Esophagus muscularis mucosa (tissue), 4 donors: ENCODE results near the gene TMEM132A. TPM values are rescaled to one million over a fixed set of nuclear protein-coding genes. Genes with fewer than 3 reads are reported as not detected.

Source experiments
- DNase-seq: peaks from one replicate; pipeline ENCODE4 v3.0.0-alpha.2; 2017; ENCODE audit errors: extremely low spot score
- H3K27ac ChIP-seq, 4 donors: fragments of 200-600 bp; sonication (generic); replicated peaks in 1 of 4; 1 replicate in 3 of 4; 2 replicates in 1 of 4; pipeline ENCODE4 v1.5.1; 2016 to 2019; ENCODE audit warnings: mild to moderate bottlenecking in 1 of 4
- H3K27me3 ChIP-seq, 4 donors: fragments of 200-600 bp; sonication (generic); one replicate each; pipeline versions ENCODE4 v1.5.1 to v1.6.0; 2016 to 2019
- H3K36me3 ChIP-seq, 4 donors: fragments of 200-600 bp; sonication (generic); one replicate each; pipeline ENCODE4 v1.5.1; 2016 to 2019
- H3K4me1 ChIP-seq, 4 donors: fragments of 200-600 bp; sonication (generic); one replicate each; pipeline ENCODE4 v1.5.1; 2016 to 2019
- H3K4me3 ChIP-seq, 4 donors: fragments of 200-600 bp; sonication (generic); 1 replicate in 2 of 4; 2 replicates in 2 of 4; pipeline ENCODE4 v1.5.1; 2016 to 2019; ENCODE audit warnings: mild to moderate bottlenecking in 4 of 4, moderate library complexity in 1 of 4
- H3K9me3 ChIP-seq, 4 donors: fragments of 200-600 bp; sonication (generic); 1 replicate in 3 of 4; 2 replicates in 1 of 4; pipeline ENCODE4 v1.5.1; 2016 to 2019
- CTCF ChIP-seq, 3 experiments: fragments of 200-600 bp in 2 of 3; fragments of 450-650 bp in 1 of 3; sonication (generic) in 2 of 3; IDR thresholded peaks; one replicate each; pipeline ENCODE4 v1.5.1; 2017 to 2019; ENCODE audit warnings: antibody characterized with exemption in 3 of 3, mild to moderate bottlenecking in 2 of 3, moderate library complexity in 1 of 3
- EP300 ChIP-seq: sonication (generic); formaldehyde crosslinking; IDR thresholded peaks from one replicate; pipeline ENCODE4 v1.6.1; 2017; ENCODE audit warnings: antibody characterized with exemption
- POLR2A ChIP-seq: fragments of 450-650 bp; IDR thresholded peaks from one replicate; pipeline ENCODE4 v1.6.1; 2017; ENCODE audit warnings: antibody characterized with exemption, moderate library complexity, mild to moderate bottlenecking, low read depth
- POLR2AphosphoS5 ChIP-seq, 2 donors: sonication (generic); formaldehyde crosslinking; IDR thresholded peaks; one replicate each; pipeline ENCODE4 v1.6.1; 2017; ENCODE audit warnings: antibody characterized with exemption in 2 of 2
- WGBS: methylation state at CpG from one replicate; pipeline ENCODE4 v1.1.5; 2018; 5-methylcytosine and 5-hydroxymethylcytosine counted together
- intact Hi-C: fragments of 100-400 bp; cut with DNase I; formaldehyde crosslinking; loops from one replicate; pipeline ENCODE4 v1.15.1; 2023
- total RNA-seq, 4 donors: library from RNA; depleted of rRNA; stranded (reverse); fragments of >200 nt; gene quantifications; one replicate each; pipeline versions ENCODE4 v1.1.0 to v1.2.1, GENCODE V29; 2016

TMEM132A gene
- total RNA-seq = 1 to 10 TPM; 2.9 to 9.3 (median 6.8) TPM

GRCh38 chr11:60924110-60924905 lies at the start of gene TMEM132A:
Gene TMEM132A, plus strand, starts transcription at chr11:60924460. Its CDS starts 174 bp downstream, at chr11:60924634.
- TF ChIP-seq EP300 (no peak), CTCF (IDR thresholded peaks at IDR 0.05) (peak in 1 of 3 experiments; percentile 9), POLR2A (no peak), POLR2AphosphoS5 (IDR thresholded peaks at IDR 0.05) (peak in 1 of 2 donors; percentile 74)
- intact Hi-C loops = no loop called here
- H3K27ac ChIP-seq = peak within 1 kb of the TSS in 1 of 4 donors; percentile 12
- H3K4me1 ChIP-seq = peaks cover 28 to 36% (median 31%) of the 10 kb centered on the region in 4 donors
- peaks cover 34 to 42% (median 40%) of the 10 kb centered on the region in 4 donors for H3K36me3 ChIP-seq
- peak within 1 kb of the TSS; percentile 60 to 74 (median 73) for H3K4me3 ChIP-seq
- no peak for DNase-seq
- peaks cover 0 to 35% (median 7%) of the 10 kb centered on the region in 4 donors for H3K27me3 ChIP-seq
- whole genome bisulfite sequencing = 1% methylated on average over 20 of the region's 69 CpGs
- no peaks in the 10 kb centered on the region for H3K9me3 ChIP-seq

- WGBS = 89% methylated on average over 5 of the region's 7 CpGs
Measured at GRCh38 chr11:60875366-60876167, 48.7 kb upstream of the TMEM132A start.

GRCh38 chr11:60876168-60876485 lies 48.1 kb upstream of the TMEM132A start:
- Histone ChIP-seq H3K27ac (no peak overlapping the region), H3K4me1 (peaks cover 30 to 48% (median 41%) of the 10 kb centered on the region in 4 donors), H3K36me3 (peaks cover 0 to 30% (median 12%) of the 10 kb centered on the region in 4 donors), H3K9me3 (no peaks in the 10 kb centered on the region), H3K27me3 (no peaks in the 10 kb centered on the region), H3K4me3 (no peak overlapping the region)
- DNase-seq = no peak
- TF ChIP-seq POLR2A (no peak), POLR2AphosphoS5 (IDR thresholded peaks at IDR 0.05) (no peak), EP300 (no peak), CTCF (IDR thresholded peaks at IDR 0.05) (no peak)
- no CpG with 5 or more reads among the region's 2 CpGs for WGBS
- intact Hi-C loops = no loop called here

More at GRCh38 chr11:60875366-60876167, 48.7 kb upstream of the TMEM132A start:
- H3K4me1 ChIP-seq = peaks cover 36 to 52% (median 45%) of the 10 kb centered on the region in 4 donors
- TF ChIP-seq POLR2A (no peak), CTCF (IDR thresholded peaks at IDR 0.05) (no peak), EP300 (no peak), POLR2AphosphoS5 (IDR thresholded peaks at IDR 0.05) (no peak)
- intact Hi-C loops = no loop called here
- H3K27ac ChIP-seq = no peak overlapping the region
- peaks cover 0 to 26% (median 7%) of the 10 kb centered on the region in 4 donors for H3K36me3 ChIP-seq
- no peak overlapping the region for H3K4me3 ChIP-seq
- H3K9me3 ChIP-seq = no peaks in the 10 kb centered on the region
- H3K27me3 ChIP-seq = no peaks in the 10 kb centered on the region
- DNase-seq = no peak

GRCh38 chr11:60878245-60879101 lies 45.8 kb upstream of the TMEM132A start:
- peaks cover 17 to 29% (median 22%) of the 10 kb centered on the region in 4 donors for H3K4me1 ChIP-seq
- no peak overlapping the region for H3K4me3 ChIP-seq
- no peaks in the 10 kb centered on the region for H3K9me3 ChIP-seq
- TF ChIP-seq POLR2A (no peak), CTCF (IDR thresholded peaks at IDR 0.05) (no peak), EP300 (no peak), POLR2AphosphoS5 (IDR thresholded peaks at IDR 0.05) (no peak)
- peak overlapping the region; percentile 70 to 80 (median 74) for H3K27ac ChIP-seq
- 52% methylated on average over 5 of the region's 5 CpGs for WGBS
- DNase-seq = no peak
- H3K36me3 ChIP-seq = peaks cover 0 to 37% (median 20%) of the 10 kb centered on the region in 4 donors
- no peaks in the 10 kb centered on the region for H3K27me3 ChIP-seq
- intact Hi-C loops = no loop called here
